CD4-positive, alpha-beta T cell treated with Interleukin-4 for 1 hour (primary cell): ENCODE results near the gene TMEM185B.
"Not testable (repeated sequence)": the region's sequence is repeated elsewhere in the genome, so short reads cannot be mapped to it uniquely, and the experiment has no call there.

Experiments
- DNase-seq, 2 donors: peaks; one replicate each; pipeline ENCODE4 v3.0.0-alpha.2; 2020 to 2022

Gene TMEM185B

GRCh38 chr2:120223034-120223912, at the start of gene TMEM185B:
Gene TMEM185B, minus strand, starts transcription at chr2:120223400. Its CDS starts 424 bp downstream, at chr2:120222976.
- peak; percentile 90 to 94 for DNase-seq

- DNase-seq, result no peak
Measured at GRCh38 chr2:120271711-120272379, 48.6 kb upstream of the TMEM185B start.

- DNase-seq, result no peak
Measured at GRCh38 chr2:120269816-120270215, 46.6 kb upstream of the TMEM185B start.

- DNase-seq, result peak in 1 of 2 donors; percentile 10
Measured at GRCh38 chr2:120269076-120269744, 46.0 kb upstream of the TMEM185B start.

- DNase-seq, result no peak
Measured at GRCh38 chr2:120267348-120267747, 44.1 kb upstream of the TMEM185B start.

- no peak for DNase-seq
Measured at GRCh38 chr2:120265006-120265405, 41.8 kb upstream of the TMEM185B start.

GRCh38 chr2:120262761-120263428, 39.7 kb upstream of the TMEM185B start:
- DNase-seq, result no peak

- no peak for DNase-seq
Measured at GRCh38 chr2:120262150-120262549, 39.0 kb upstream of the TMEM185B start.

GRCh38 chr2:120261387-120262006, 38.3 kb upstream of the TMEM185B start:
- peak in 1 of 2 donors; percentile 22 for DNase-seq

- no peak for DNase-seq
Measured at GRCh38 chr2:120260736-120261135, 37.5 kb upstream of the TMEM185B start.

GRCh38 chr2:120259939-120260338, 36.7 kb upstream of the TMEM185B start:
- not testable (repeated sequence) for DNase-seq

GRCh38 chr2:120258196-120258595, 35.0 kb upstream of the TMEM185B start:
- no peak for DNase-seq

- no peak for DNase-seq
Measured at GRCh38 chr2:120257522-120257921, 34.3 kb upstream of the TMEM185B start.

- DNase-seq, result no peak
Measured at GRCh38 chr2:120256651-120257000, 33.4 kb upstream of the TMEM185B start.

- no peak for DNase-seq
Measured at GRCh38 chr2:120255986-120256650, 32.9 kb upstream of the TMEM185B start.

GRCh38 chr2:120255071-120255470, 31.9 kb upstream of the TMEM185B start:
- no peak for DNase-seq

- no peak for DNase-seq
Measured at GRCh38 chr2:120254178-120254577, 31.0 kb upstream of the TMEM185B start.

GRCh38 chr2:120253021-120253882, 30.1 kb upstream of the TMEM185B start:
- DNase-seq, result peak in 1 of 2 donors; percentile 71

GRCh38 chr2:120252225-120253020, 29.2 kb upstream of the TMEM185B start, which contains the start of gene RALB:
Gene RALB, plus strand, starts transcription at chr2:120252852. Its CDS starts 25,813 bp downstream, at chr2:120278665.
- DNase-seq, result peak; percentile 98 to 99

GRCh38 chr2:120251880-120252224, 28.7 kb upstream of the TMEM185B start:
- no peak for DNase-seq
